ENCODE data around the gene JMY.

GRCh38 chr5:79333852-79334557 is 98.1 kb downstream of the JMY start:
- TF ChIP-seq POLR2A (IDR thresholded peaks at IDR 0.05), result no peak
- TF ChIP-seq, protein P1, sequence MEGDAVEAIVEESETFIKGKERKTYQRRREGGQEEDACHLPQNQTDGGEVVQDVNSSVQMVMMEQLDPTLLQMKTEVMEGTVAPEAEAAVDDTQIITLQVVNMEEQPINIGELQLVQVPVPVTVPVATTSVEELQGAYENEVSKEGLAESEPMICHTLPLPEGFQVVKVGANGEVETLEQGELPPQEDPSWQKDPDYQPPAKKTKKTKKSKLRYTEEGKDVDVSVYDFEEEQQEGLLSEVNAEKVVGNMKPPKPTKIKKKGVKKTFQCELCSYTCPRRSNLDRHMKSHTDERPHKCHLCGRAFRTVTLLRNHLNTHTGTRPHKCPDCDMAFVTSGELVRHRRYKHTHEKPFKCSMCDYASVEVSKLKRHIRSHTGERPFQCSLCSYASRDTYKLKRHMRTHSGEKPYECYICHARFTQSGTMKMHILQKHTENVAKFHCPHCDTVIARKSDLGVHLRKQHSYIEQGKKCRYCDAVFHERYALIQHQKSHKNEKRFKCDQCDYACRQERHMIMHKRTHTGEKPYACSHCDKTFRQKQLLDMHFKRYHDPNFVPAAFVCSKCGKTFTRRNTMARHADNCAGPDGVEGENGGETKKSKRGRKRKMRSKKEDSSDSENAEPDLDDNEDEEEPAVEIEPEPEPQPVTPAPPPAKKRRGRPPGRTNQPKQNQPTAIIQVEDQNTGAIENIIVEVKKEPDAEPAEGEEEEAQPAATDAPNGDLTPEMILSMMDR (IDR thresholded peaks at IDR 0.05), result no peak

Measured in esophagus squamous epithelium (tissue), 4 donors.